ENCODE data around the gene PSMB3.

DNA sequence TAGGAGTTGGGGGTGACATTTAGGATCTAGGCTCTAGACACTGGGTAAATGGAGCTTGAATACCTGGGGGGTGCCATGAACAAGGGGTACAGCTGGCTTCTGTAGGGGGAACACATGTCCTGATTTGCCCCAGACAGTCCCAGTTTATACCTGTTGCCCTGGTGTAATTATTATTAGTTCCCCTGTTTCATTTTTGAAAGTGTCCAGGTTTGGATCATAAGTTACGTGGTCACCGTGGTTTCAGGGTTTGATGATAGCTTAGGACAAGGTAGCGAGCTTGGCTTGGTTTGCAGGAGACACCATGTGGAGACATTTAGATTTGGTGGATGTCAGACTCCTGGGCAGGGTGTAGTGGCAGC is 42.0 kb upstream of the PSMB3 start:
- TF ChIP-seq GABPA (IDR thresholded peaks at IDR 0.05; ENCODE audit: low read depth) (no peak), POLR2AphosphoS5 (IDR thresholded peaks at IDR 0.05; ENCODE audit: low read depth) (no peak)
- TF ChIP-seq, protein P1, sequence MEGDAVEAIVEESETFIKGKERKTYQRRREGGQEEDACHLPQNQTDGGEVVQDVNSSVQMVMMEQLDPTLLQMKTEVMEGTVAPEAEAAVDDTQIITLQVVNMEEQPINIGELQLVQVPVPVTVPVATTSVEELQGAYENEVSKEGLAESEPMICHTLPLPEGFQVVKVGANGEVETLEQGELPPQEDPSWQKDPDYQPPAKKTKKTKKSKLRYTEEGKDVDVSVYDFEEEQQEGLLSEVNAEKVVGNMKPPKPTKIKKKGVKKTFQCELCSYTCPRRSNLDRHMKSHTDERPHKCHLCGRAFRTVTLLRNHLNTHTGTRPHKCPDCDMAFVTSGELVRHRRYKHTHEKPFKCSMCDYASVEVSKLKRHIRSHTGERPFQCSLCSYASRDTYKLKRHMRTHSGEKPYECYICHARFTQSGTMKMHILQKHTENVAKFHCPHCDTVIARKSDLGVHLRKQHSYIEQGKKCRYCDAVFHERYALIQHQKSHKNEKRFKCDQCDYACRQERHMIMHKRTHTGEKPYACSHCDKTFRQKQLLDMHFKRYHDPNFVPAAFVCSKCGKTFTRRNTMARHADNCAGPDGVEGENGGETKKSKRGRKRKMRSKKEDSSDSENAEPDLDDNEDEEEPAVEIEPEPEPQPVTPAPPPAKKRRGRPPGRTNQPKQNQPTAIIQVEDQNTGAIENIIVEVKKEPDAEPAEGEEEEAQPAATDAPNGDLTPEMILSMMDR (IDR thresholded peaks at IDR 0.05; ENCODE audit: insufficient read depth, low read length): no peak
